Mesendoderm (in vitro differentiated cells): ENCODE results near the gene DNAH8.

Experiments used
- DNase-seq: peaks from one replicate; pipeline ENCODE4 v3.0.0; 2013
- H2AK5ac ChIP-seq: 2 replicates; pipeline ENCODE4 v1.6.1; 2013; ENCODE audit warnings: low read length, inconsistent platforms
- H2BK120ac ChIP-seq: 2 replicates; pipeline ENCODE4 v1.6.1; 2013; ENCODE audit warnings: low read depth, mild to moderate bottlenecking, low read length, moderate library complexity, mixed read lengths
- H2BK15ac ChIP-seq: replicated peaks from 2 replicates; pipeline ENCODE4 v1.6.1; 2013; ENCODE audit warnings: low read depth, mild to moderate bottlenecking, moderate library complexity
- H2BK5ac ChIP-seq: 2 replicates; pipeline ENCODE4 v1.6.1; 2013; ENCODE audit warnings: low read length, inconsistent platforms
- H3K18ac ChIP-seq: 2 replicates; pipeline ENCODE4 v1.6.1; 2013; ENCODE audit warnings: mild to moderate bottlenecking, low read length, mixed read lengths
- H3K23ac ChIP-seq: one replicate; pipeline ENCODE4 v1.6.1; 2013; ENCODE audit warnings: low read length
- H3K27ac ChIP-seq: 2 replicates; pipeline ENCODE4 v1.5.1; 2013; ENCODE audit warnings: low read depth, mild to moderate bottlenecking, inconsistent platforms, low read length, moderate library complexity
- H3K27me3 ChIP-seq: 2 replicates; pipeline ENCODE4 v1.6.1; 2013; ENCODE audit warnings: low read length, control low read depth, mild to moderate bottlenecking, inconsistent platforms; ENCODE audit not compliant: insufficient read depth, poor library complexity
- H3K36me3 ChIP-seq: 2 replicates; pipeline ENCODE4 v1.6.1; 2013; ENCODE audit warnings: low read length, inconsistent platforms; ENCODE audit not compliant: control insufficient read depth, insufficient read depth
- H3K4ac ChIP-seq: one replicate; pipeline ENCODE4 v1.6.1; 2013; ENCODE audit warnings: low read depth, mild to moderate bottlenecking, low read length, moderate library complexity
- H3K4me1 ChIP-seq: 2 replicates; pipeline ENCODE4 v1.6.1; 2013; ENCODE audit warnings: low read depth, low read length, inconsistent platforms; ENCODE audit not compliant: control insufficient read depth
- H3K4me2 ChIP-seq: 2 replicates; pipeline ENCODE4 v1.6.1; 2013; ENCODE audit warnings: low read length
- H3K4me3 ChIP-seq: 2 replicates; pipeline ENCODE4 v1.5.1; 2013; ENCODE audit warnings: mild to moderate bottlenecking, low read length
- H3K56ac ChIP-seq: one replicate; pipeline ENCODE4 v1.6.1; 2013; ENCODE audit warnings: low read length
- H3K79me1 ChIP-seq: 2 replicates; pipeline ENCODE4 v1.6.1; 2013; ENCODE audit warnings: low read length, inconsistent platforms
- H3K79me2 ChIP-seq: 2 replicates; pipeline ENCODE4 v1.6.1; 2013; ENCODE audit warnings: mild to moderate bottlenecking, low read length; ENCODE audit not compliant: control insufficient read depth, insufficient read depth
- H3K9ac ChIP-seq: 2 replicates; pipeline ENCODE4 v1.6.1; 2013; ENCODE audit warnings: low read length, inconsistent platforms
- H4K5ac ChIP-seq: one replicate; pipeline ENCODE4 v1.6.1; 2013; ENCODE audit warnings: low read length
- H4K8ac ChIP-seq: one replicate; pipeline ENCODE4 v1.6.1; 2013; ENCODE audit warnings: low read depth, mild to moderate bottlenecking, control low read depth, low read length, moderate library complexity
- WGBS: extraction: QIAGEN DNeasy Blood & Tissue Kit; methylation state at CpG from one replicate; pipeline ENCODE4 v1.1.7; 2013; ENCODE audit warnings: low lambda C conversion rate, missing lambda C conversion rate; ENCODE audit not compliant: insufficient coverage; ENCODE audit errors: extremely low coverage; 5-methylcytosine and 5-hydroxymethylcytosine counted together

DNAH8 gene

DNA sequence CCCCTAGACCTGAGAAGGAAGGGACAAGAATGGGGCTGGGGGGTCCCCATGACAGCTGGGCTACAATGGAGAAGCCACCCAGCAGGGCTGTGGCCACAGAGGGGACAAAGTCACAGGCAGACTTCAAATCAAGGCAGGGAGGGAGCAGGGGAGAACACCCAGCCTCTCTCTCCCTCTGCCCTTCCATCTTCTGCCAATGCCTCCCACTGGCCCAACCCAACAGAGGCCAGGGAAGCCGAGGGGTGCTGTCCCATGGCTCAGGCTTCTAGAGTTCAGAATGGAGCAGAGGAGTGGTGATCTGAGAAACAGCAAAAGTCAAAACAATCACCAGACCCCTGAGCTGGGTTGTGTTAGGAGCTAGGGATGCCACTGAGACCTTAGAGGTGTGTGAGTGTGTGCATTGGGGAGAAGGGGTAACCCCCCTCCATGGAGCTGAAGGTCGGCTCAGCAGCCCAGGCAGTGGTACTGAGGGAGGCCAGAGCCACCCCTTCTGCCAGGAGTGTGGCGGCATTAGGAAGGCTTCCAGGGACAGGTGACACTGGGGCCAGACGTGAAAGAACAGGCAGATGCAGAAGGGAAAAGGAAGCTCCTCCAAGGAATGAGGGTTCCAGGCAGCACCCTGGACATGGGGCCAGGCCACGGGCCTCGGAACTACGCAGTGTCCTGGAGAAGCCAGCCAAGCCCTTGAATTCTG is 345.5 kb downstream of the DNAH8 start:
- H3K4me1 ChIP-seq, result no peaks in the 10 kb centered on the region
- H3K4me3 ChIP-seq, result no peak overlapping the region
- H2AK5ac ChIP-seq, result no peak overlapping the region
- no peak overlapping the region for H2BK120ac ChIP-seq
- H3K79me1 ChIP-seq, result no peaks in the 10 kb centered on the region
- H3K4me2 ChIP-seq, result no peak overlapping the region
- H3K4ac ChIP-seq, result no peak overlapping the region
- no peak for DNase-seq
- H3K36me3 ChIP-seq, result no peaks in the 10 kb centered on the region
- H3K18ac ChIP-seq, result no peak overlapping the region
- no peaks in the 10 kb centered on the region for H3K79me2 ChIP-seq
- H4K8ac ChIP-seq, result no peak overlapping the region
- H3K27ac ChIP-seq, result no peak overlapping the region
- no peak overlapping the region for H2BK15ac ChIP-seq
- no peak overlapping the region for H3K56ac ChIP-seq
- H3K27me3 ChIP-seq, result no peaks in the 10 kb centered on the region
- no peak overlapping the region for H3K9ac ChIP-seq
- H4K5ac ChIP-seq, result no peak overlapping the region
- H2BK5ac ChIP-seq, result no peak overlapping the region
- WGBS, result no CpG with 5 or more reads among the region's 7 CpGs
- H3K23ac ChIP-seq, result no peak overlapping the region

DNA sequence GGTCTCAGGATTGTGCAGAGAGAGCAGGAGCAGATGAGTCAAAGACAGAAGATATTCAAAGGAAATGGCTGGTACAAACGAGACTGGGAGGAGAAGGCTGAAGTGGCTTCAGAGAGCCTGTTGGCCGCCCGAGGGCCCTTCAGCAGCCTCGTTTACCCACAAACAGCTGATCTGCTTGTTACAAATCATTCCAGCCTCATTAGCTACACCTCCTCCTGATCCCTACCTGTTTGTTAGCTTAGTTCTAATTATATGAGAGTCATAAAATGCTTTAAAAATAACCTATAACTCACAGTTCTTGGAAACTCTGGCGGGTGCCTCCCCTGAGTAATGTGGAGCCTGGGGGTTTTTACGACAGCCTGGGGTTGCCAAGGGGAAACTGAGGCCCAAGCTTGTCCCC is 346.1 kb downstream of the DNAH8 start:
- H3K79me2 ChIP-seq, result no peaks in the 10 kb centered on the region
- no peak overlapping the region for H2BK15ac ChIP-seq
- H3K4me1 ChIP-seq, result no peaks in the 10 kb centered on the region
- no peak overlapping the region for H4K5ac ChIP-seq
- DNase-seq, result no peak
- H3K23ac ChIP-seq, result no peak overlapping the region
- no peaks in the 10 kb centered on the region for H3K36me3 ChIP-seq
- H3K4me2 ChIP-seq, result no peak overlapping the region
- no peak overlapping the region for H3K18ac ChIP-seq
- H3K4me3 ChIP-seq, result no peak overlapping the region
- no peak overlapping the region for H3K9ac ChIP-seq
- H2BK5ac ChIP-seq, result no peak overlapping the region
- no peak overlapping the region for H4K8ac ChIP-seq
- no peaks in the 10 kb centered on the region for H3K27me3 ChIP-seq
- H3K56ac ChIP-seq, result no peak overlapping the region
- H2BK120ac ChIP-seq, result no peak overlapping the region
- H3K27ac ChIP-seq, result no peak overlapping the region
- no peaks in the 10 kb centered on the region for H3K79me1 ChIP-seq
- no peak overlapping the region for H2AK5ac ChIP-seq
- H3K4ac ChIP-seq, result no peak overlapping the region
- no CpG with 5 or more reads among the region's 6 CpGs for WGBS

DNA sequence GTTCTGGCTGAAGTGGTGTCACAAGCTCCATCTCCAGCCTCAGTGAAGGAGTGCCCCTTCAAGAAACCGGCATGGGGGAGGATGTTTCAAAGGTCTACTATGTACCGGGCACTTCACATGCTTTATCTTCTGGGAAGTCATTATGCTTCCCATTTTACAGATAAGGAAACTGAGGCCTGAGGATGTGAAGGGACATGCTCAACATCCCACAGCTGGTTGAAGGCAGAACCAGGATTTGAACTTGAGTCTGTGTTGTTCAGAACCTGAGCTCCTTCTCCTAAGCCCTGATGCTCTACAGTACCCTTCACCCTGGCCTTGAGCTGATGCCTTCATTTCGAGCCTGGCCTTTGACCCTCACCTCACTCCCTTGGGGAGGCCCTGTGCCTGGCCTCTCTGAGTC is 346.5 kb downstream of the DNAH8 start:
- H3K27me3 ChIP-seq, result no peaks in the 10 kb centered on the region
- no peaks in the 10 kb centered on the region for H3K36me3 ChIP-seq
- H3K9ac ChIP-seq, result no peak overlapping the region
- no peak overlapping the region for H2BK5ac ChIP-seq
- no peak overlapping the region for H3K27ac ChIP-seq
- no peak overlapping the region for H4K8ac ChIP-seq
- no peak overlapping the region for H4K5ac ChIP-seq
- no peak overlapping the region for H2BK120ac ChIP-seq
- H3K4me3 ChIP-seq, result no peak overlapping the region
- H3K79me1 ChIP-seq, result no peaks in the 10 kb centered on the region
- no peak overlapping the region for H3K4ac ChIP-seq
- no peak overlapping the region for H3K18ac ChIP-seq
- no peak overlapping the region for H3K56ac ChIP-seq
- DNase-seq, result no peak
- H3K4me1 ChIP-seq, result no peaks in the 10 kb centered on the region
- H3K79me2 ChIP-seq, result no peaks in the 10 kb centered on the region
- no peak overlapping the region for H2AK5ac ChIP-seq
- H3K4me2 ChIP-seq, result no peak overlapping the region
- no peak overlapping the region for H2BK15ac ChIP-seq
- WGBS, result no CpG with 5 or more reads among the region's 3 CpGs
- no peak overlapping the region for H3K23ac ChIP-seq

DNA sequence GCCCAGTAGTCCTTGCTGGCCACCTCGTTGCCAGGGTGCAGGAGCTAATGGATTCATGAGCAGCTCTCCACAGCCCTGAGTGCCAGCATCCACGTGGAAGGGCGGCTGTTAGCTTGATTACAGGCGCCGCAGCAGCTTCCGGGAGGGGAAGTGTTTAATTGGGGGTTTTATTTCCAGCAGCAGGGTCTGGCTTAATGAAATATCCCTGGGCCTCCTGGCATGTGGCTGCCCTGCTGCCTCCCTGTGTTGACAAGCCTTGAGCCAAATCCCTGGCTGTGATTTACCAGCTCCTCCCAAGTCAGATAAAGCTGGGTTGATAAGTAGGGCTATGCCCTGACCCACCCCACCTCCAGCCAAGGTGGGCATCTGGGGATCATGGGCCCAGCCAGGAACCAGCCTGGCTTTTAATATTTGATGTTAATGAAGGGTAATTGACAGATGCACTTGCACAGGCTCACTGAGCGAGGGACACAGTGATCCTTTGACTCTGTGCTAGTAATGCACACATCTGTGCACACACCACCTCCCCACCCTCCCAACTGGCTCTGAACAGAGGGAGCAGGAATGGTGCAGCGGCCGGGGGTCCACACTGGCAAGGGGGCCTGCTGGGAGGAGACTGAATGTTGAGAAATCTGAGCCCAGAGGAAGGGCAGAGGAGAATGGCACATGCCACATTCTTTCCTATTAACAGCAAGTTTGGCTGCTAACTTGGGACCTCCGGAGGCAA is 347.1 kb downstream of the DNAH8 start:
- Histone ChIP-seq H4K8ac (no peak overlapping the region), H3K79me1 (no peaks in the 10 kb centered on the region), H3K18ac (no peak overlapping the region), H3K56ac (no peak overlapping the region), H2BK15ac (no peak overlapping the region), H2BK5ac (no peak overlapping the region), H3K27me3 (no peaks in the 10 kb centered on the region), H3K36me3 (no peaks in the 10 kb centered on the region), H3K4me2 (no peak overlapping the region), H4K5ac (no peak overlapping the region), H2AK5ac (no peak overlapping the region), H3K79me2 (no peaks in the 10 kb centered on the region), H3K4me3 (no peak overlapping the region), H3K4me1 (no peaks in the 10 kb centered on the region), H3K23ac (no peak overlapping the region), H3K4ac (no peak overlapping the region), H2BK120ac (no peak overlapping the region), H3K27ac (no peak overlapping the region), H3K9ac (no peak overlapping the region)
- DNase-seq, result peak; percentile 34
- no CpG with 5 or more reads among the region's 10 CpGs for WGBS

DNA sequence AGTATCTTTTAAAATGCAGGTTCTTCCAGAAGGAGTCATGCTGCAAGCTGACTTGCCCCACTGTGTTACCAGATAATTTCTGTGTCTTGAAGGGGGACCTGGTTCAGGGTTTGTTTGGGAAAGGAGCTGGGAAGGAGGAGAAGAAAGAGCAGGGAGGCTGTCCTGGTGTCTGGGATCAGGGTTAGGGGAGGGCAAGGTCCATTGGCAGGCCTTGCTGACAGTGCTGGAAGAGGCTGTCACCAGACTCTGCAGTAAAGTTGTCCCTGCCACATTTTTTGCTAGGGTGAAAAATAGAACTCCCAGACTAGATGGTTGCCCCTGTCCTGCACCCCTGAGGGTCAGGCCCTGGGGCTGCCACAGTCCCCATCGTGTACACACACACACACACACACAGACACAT is 348.4 kb downstream of the DNAH8 start:
- Histone ChIP-seq H3K27me3 (no peaks in the 10 kb centered on the region), H3K18ac (no peak overlapping the region), H3K23ac (no peak overlapping the region), H3K79me1 (no peaks in the 10 kb centered on the region), H3K4me1 (no peaks in the 10 kb centered on the region), H3K4ac (no peak overlapping the region), H4K8ac (no peak overlapping the region), H2BK15ac (no peak overlapping the region), H2BK5ac (no peak overlapping the region), H3K4me2 (no peak overlapping the region), H3K56ac (no peak overlapping the region), H2AK5ac (no peak overlapping the region), H3K4me3 (no peak overlapping the region), H3K36me3 (no peaks in the 10 kb centered on the region), H3K27ac (no peak overlapping the region), H3K9ac (no peak overlapping the region), H4K5ac (no peak overlapping the region), H3K79me2 (no peaks in the 10 kb centered on the region), H2BK120ac (no peak overlapping the region)
- no peak for DNase-seq
- no CpG with 5 or more reads among the region's 1 CpG for WGBS
